ENCODE data around the gene IKZF1.

Gene IKZF1

DNA sequence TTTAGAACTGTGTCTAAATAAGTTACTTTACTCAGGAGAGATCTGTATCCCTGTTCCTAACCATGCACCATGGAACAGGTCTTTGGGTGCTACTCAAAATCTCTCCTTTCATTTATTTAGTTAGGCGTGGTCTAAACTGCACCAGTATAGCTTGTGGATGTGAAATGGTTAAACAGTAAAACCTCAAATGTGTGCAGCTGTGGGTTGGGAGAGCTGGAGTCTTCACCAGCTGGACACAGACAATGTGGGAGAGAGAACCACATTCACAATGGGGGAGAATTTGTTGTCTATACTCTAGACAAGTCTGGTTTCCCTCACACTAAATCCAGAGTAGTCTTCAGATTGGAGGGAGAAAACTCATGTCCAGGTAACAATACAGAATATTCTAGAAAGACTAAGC lies 31.2 kb upstream of the IKZF1 start:
- no peak overlapping the region for H3K4me2 ChIP-seq (ENCODE audit: insufficient read depth, low read length, poor library complexity, severe bottlenecking)
- no peak overlapping the region for H2BK120ac ChIP-seq (ENCODE audit: low read depth, low read length)
- no CpG with 5 or more reads among the region's 1 CpG for WGBS, 2 donors (ENCODE audit: extremely low coverage in 2 of 2, insufficient read length in 2 of 2, insufficient replicate concordance in 1 of 2)
- H4K8ac ChIP-seq (ENCODE audit: low read depth, low read length): no peak overlapping the region
- H3K9ac ChIP-seq (ENCODE audit: low read depth, low read length, poor library complexity): no peak overlapping the region
- no peak overlapping the region for H3K23ac ChIP-seq (ENCODE audit: low read depth, low read length, poor library complexity)
- H3K14ac ChIP-seq (ENCODE audit: low read length): no peak overlapping the region
- no peak for DNase-seq (ENCODE audit: low spot score)
- no peak overlapping the region for H2AFZ ChIP-seq (ENCODE audit: low read length)
- no peak overlapping the region for H3K27ac ChIP-seq (replicated peaks; ENCODE audit: low read length)
- no peak overlapping the region for H2BK5ac ChIP-seq (ENCODE audit: low read length)
- H3K27me3 ChIP-seq (ENCODE audit: control insufficient read depth in 3 of 3, insufficient read depth in 3 of 3, low read depth in 1 of 3, low read length in 3 of 3): no peaks in the 10 kb centered on the region
- H2BK15ac ChIP-seq (ENCODE audit: low read length): no peak overlapping the region
- no peak overlapping the region for H4K91ac ChIP-seq (ENCODE audit: low read depth, low read length, poor library complexity)
- no peak overlapping the region for H3K4ac ChIP-seq (ENCODE audit: low read length)
- H2AK5ac ChIP-seq (ENCODE audit: low read depth, low read length): no peak overlapping the region
- H3K36me3 ChIP-seq (replicated peaks in 1 of 2; ENCODE audit: control insufficient read depth in 2 of 2, insufficient read depth in 2 of 2, low read length in 2 of 2): no peaks in the 10 kb centered on the region
- no peaks in the 10 kb centered on the region for H3K79me1 ChIP-seq (ENCODE audit: low read depth, low read length)
- no peaks in the 10 kb centered on the region for H3K4me1 ChIP-seq (ENCODE audit: control insufficient read depth in 2 of 2, insufficient read depth in 1 of 2, low read depth in 1 of 2, low read length in 2 of 2)
- no peak overlapping the region for H3K18ac ChIP-seq (ENCODE audit: low read length)
- no peak overlapping the region for H3K4me3 ChIP-seq (ENCODE audit: low read length in 2 of 2)
- no peaks in the 10 kb centered on the region for H3K9me3 ChIP-seq (replicated peaks in 1 of 2; ENCODE audit: control insufficient read depth in 2 of 2, insufficient read depth in 1 of 2, low read depth in 1 of 2, low read length in 2 of 2)
- no peak overlapping the region for H2BK12ac ChIP-seq (ENCODE audit: low read length)

DNA sequence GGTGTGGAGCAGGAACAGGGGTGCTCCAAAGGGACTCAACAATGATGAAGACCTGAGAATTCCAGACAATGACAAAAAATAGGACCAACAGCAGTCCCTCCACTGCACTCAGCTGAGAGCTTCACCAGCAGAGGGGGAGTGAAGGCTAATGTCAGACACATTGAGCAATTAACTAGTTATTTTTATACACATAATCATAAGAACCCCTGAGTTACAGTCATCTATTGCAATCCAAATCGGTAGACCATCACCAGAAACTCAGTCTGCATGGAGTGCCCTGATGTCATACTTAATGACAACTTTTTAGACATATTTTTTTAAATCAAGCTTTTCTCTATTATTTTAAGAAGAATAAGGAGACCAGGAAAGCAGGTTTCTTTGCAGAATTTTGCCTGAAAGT lies 30.6 kb upstream of the IKZF1 start:
- H3K4me1 ChIP-seq (ENCODE audit: control insufficient read depth in 2 of 2, insufficient read depth in 1 of 2, low read depth in 1 of 2, low read length in 2 of 2): no peaks in the 10 kb centered on the region
- no peak overlapping the region for H2BK5ac ChIP-seq (ENCODE audit: low read length)
- H3K23ac ChIP-seq (ENCODE audit: low read depth, low read length, poor library complexity): no peak overlapping the region
- WGBS, 2 donors (ENCODE audit: extremely low coverage in 2 of 2, insufficient read length in 2 of 2, insufficient replicate concordance in 1 of 2): no CpG with 5 or more reads among the region's 1 CpG
- no peaks in the 10 kb centered on the region for H3K79me1 ChIP-seq (ENCODE audit: low read depth, low read length)
- no peak overlapping the region for H2AK5ac ChIP-seq (ENCODE audit: low read depth, low read length)
- H3K14ac ChIP-seq (ENCODE audit: low read length): no peak overlapping the region
- no peak overlapping the region for H4K8ac ChIP-seq (ENCODE audit: low read depth, low read length)
- no peak overlapping the region for H2BK12ac ChIP-seq (ENCODE audit: low read length)
- no peak overlapping the region for H3K4me3 ChIP-seq (ENCODE audit: low read length in 2 of 2)
- H2BK15ac ChIP-seq (ENCODE audit: low read length): no peak overlapping the region
- no peaks in the 10 kb centered on the region for H3K27me3 ChIP-seq (ENCODE audit: control insufficient read depth in 3 of 3, insufficient read depth in 3 of 3, low read depth in 1 of 3, low read length in 3 of 3)
- H3K18ac ChIP-seq (ENCODE audit: low read length): no peak overlapping the region
- H3K36me3 ChIP-seq (replicated peaks in 1 of 2; ENCODE audit: control insufficient read depth in 2 of 2, insufficient read depth in 2 of 2, low read length in 2 of 2): no peaks in the 10 kb centered on the region
- no peaks in the 10 kb centered on the region for H3K9me3 ChIP-seq (replicated peaks in 1 of 2; ENCODE audit: control insufficient read depth in 2 of 2, insufficient read depth in 1 of 2, low read depth in 1 of 2, low read length in 2 of 2)
- H3K4ac ChIP-seq (ENCODE audit: low read length): no peak overlapping the region
- no peak overlapping the region for H3K27ac ChIP-seq (replicated peaks; ENCODE audit: low read length)
- no peak overlapping the region for H3K4me2 ChIP-seq (ENCODE audit: insufficient read depth, low read length, poor library complexity, severe bottlenecking)
- no peak overlapping the region for H2BK120ac ChIP-seq (ENCODE audit: low read depth, low read length)
- no peak overlapping the region for H2AFZ ChIP-seq (ENCODE audit: low read length)
- no peak for DNase-seq (ENCODE audit: low spot score)
- no peak overlapping the region for H3K9ac ChIP-seq (ENCODE audit: low read depth, low read length, poor library complexity)
- H4K91ac ChIP-seq (ENCODE audit: low read depth, low read length, poor library complexity): no peak overlapping the region

DNA sequence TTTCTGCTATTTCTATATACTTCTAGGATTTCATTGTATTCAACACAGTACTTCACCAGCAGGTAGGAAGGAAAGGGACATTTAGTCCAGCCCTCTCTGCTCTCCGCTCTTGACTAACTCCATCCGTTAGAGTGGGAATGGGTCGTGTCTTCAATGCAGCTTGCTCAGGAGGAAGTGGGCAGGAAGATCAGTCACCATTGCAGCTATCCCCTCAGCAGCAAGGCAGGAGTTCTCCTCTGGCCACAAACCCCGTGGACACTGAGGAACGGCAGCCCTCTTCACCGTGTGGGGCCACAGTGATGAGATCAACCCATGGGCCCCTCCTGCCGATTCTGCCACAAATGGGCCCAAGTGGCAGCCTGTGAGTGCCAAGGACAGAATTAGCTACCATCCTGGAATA lies 30.2 kb upstream of the IKZF1 start:
- Histone ChIP-seq H3K4me1 (ENCODE audit: control insufficient read depth in 2 of 2, insufficient read depth in 1 of 2, low read depth in 1 of 2, low read length in 2 of 2) (no peaks in the 10 kb centered on the region), H4K91ac (ENCODE audit: low read depth, low read length, poor library complexity) (no peak overlapping the region), H3K27ac (replicated peaks; ENCODE audit: low read length) (no peak overlapping the region), H2BK5ac (ENCODE audit: low read length) (no peak overlapping the region), H3K4me2 (ENCODE audit: insufficient read depth, low read length, poor library complexity, severe bottlenecking) (no peak overlapping the region), H3K18ac (ENCODE audit: low read length) (no peak overlapping the region), H2AK5ac (ENCODE audit: low read depth, low read length) (no peak overlapping the region), H3K14ac (ENCODE audit: low read length) (peak overlapping the region; percentile 72), H2BK15ac (ENCODE audit: low read length) (no peak overlapping the region), H3K4me3 (ENCODE audit: low read length in 2 of 2) (no peak overlapping the region), H3K9ac (ENCODE audit: low read depth, low read length, poor library complexity) (no peak overlapping the region), H2AFZ (ENCODE audit: low read length) (no peak overlapping the region), H3K36me3 (replicated peaks in 1 of 2; ENCODE audit: control insufficient read depth in 2 of 2, insufficient read depth in 2 of 2, low read length in 2 of 2) (no peaks in the 10 kb centered on the region), H4K8ac (ENCODE audit: low read depth, low read length) (no peak overlapping the region), H2BK12ac (ENCODE audit: low read length) (no peak overlapping the region), H3K23ac (ENCODE audit: low read depth, low read length, poor library complexity) (no peak overlapping the region), H2BK120ac (ENCODE audit: low read depth, low read length) (no peak overlapping the region), H3K27me3 (ENCODE audit: control insufficient read depth in 3 of 3, insufficient read depth in 3 of 3, low read depth in 1 of 3, low read length in 3 of 3) (no peaks in the 10 kb centered on the region), H3K79me1 (ENCODE audit: low read depth, low read length) (no peaks in the 10 kb centered on the region), H3K4ac (ENCODE audit: low read length) (no peak overlapping the region), H3K9me3 (replicated peaks in 1 of 2; ENCODE audit: control insufficient read depth in 2 of 2, insufficient read depth in 1 of 2, low read depth in 1 of 2, low read length in 2 of 2) (no peaks in the 10 kb centered on the region)
- no peak for DNase-seq (ENCODE audit: low spot score)
- WGBS, 2 donors (ENCODE audit: extremely low coverage in 2 of 2, insufficient read length in 2 of 2, insufficient replicate concordance in 1 of 2): no CpG with 5 or more reads among the region's 7 CpGs

DNA sequence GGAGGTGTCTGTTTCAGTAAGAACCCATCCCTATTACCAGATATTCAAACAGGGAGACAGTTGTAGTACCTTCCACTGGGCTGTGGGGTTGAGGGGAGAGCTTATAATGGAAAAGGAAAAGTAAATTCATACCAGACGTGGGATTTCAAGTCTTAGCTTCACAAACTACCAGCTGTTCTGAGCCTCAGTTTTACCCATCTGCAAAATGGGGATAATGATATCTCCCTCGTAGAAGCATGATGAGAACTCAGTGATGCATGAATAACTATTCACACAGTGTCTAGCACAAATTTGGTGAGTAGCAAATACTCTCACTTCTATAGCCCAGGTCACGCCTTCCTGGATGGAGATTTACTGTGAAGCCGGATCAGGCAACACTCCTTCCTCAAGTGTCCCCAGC lies 29.1 kb upstream of the IKZF1 start:
- no peaks in the 10 kb centered on the region for H3K36me3 ChIP-seq (replicated peaks in 1 of 2; ENCODE audit: control insufficient read depth in 2 of 2, insufficient read depth in 2 of 2, low read length in 2 of 2)
- no peak overlapping the region for H2AK5ac ChIP-seq (ENCODE audit: low read depth, low read length)
- no peaks in the 10 kb centered on the region for H3K9me3 ChIP-seq (replicated peaks in 1 of 2; ENCODE audit: control insufficient read depth in 2 of 2, insufficient read depth in 1 of 2, low read depth in 1 of 2, low read length in 2 of 2)
- no peaks in the 10 kb centered on the region for H3K4me1 ChIP-seq (ENCODE audit: control insufficient read depth in 2 of 2, insufficient read depth in 1 of 2, low read depth in 1 of 2, low read length in 2 of 2)
- no peaks in the 10 kb centered on the region for H3K79me1 ChIP-seq (ENCODE audit: low read depth, low read length)
- no peak overlapping the region for H3K27ac ChIP-seq (replicated peaks; ENCODE audit: low read length)
- no peak overlapping the region for H2AFZ ChIP-seq (ENCODE audit: low read length)
- no peak overlapping the region for H4K91ac ChIP-seq (ENCODE audit: low read depth, low read length, poor library complexity)
- no peak overlapping the region for H2BK120ac ChIP-seq (ENCODE audit: low read depth, low read length)
- no peaks in the 10 kb centered on the region for H3K27me3 ChIP-seq (ENCODE audit: control insufficient read depth in 3 of 3, insufficient read depth in 3 of 3, low read depth in 1 of 3, low read length in 3 of 3)
- H4K8ac ChIP-seq (ENCODE audit: low read depth, low read length): no peak overlapping the region
- no peak overlapping the region for H3K9ac ChIP-seq (ENCODE audit: low read depth, low read length, poor library complexity)
- no peak overlapping the region for H3K14ac ChIP-seq (ENCODE audit: low read length)
- no peak overlapping the region for H2BK15ac ChIP-seq (ENCODE audit: low read length)
- no peak overlapping the region for H3K4ac ChIP-seq (ENCODE audit: low read length)
- H3K23ac ChIP-seq (ENCODE audit: low read depth, low read length, poor library complexity): no peak overlapping the region
- no peak for DNase-seq (ENCODE audit: low spot score)
- H2BK12ac ChIP-seq (ENCODE audit: low read length): no peak overlapping the region
- H2BK5ac ChIP-seq (ENCODE audit: low read length): no peak overlapping the region
- no peak overlapping the region for H3K18ac ChIP-seq (ENCODE audit: low read length)
- no peak overlapping the region for H3K4me3 ChIP-seq (ENCODE audit: low read length in 2 of 2)
- no peak overlapping the region for H3K4me2 ChIP-seq (ENCODE audit: insufficient read depth, low read length, poor library complexity, severe bottlenecking)
- no CpG with 5 or more reads among the region's 4 CpGs for WGBS, 2 donors (ENCODE audit: extremely low coverage in 2 of 2, insufficient read length in 2 of 2, insufficient replicate concordance in 1 of 2)
